H1 (cell line): ENCODE data around the gene FAM9B. TPM values are rescaled to one million over a fixed set of nuclear protein-coding genes. Genes with fewer than 3 reads are reported as not detected.

Experiments used
- CTCF ChIA-PET: fragments of 300-600 bp; sonication (Branson Sonifier 250); formaldehyde crosslinking; loops from one replicate; lab custom pipeline; 2021; ENCODE audit not compliant: partially characterized antibody; lab: Charles Lee
- POLR2A ChIA-PET: fragments of 300-600 bp; sonication (Branson Sonifier 250); formaldehyde crosslinking; loops from one replicate; lab custom pipeline; 2021; ENCODE audit warnings: inconsistent platforms; ENCODE audit not compliant: partially characterized antibody; lab: Charles Lee
- DNase-seq, 2 experiments: peaks; one replicate each; pipeline versions ENCODE4 v3.0.0 to v3.0.0-alpha.2; 2010 to 2022; ENCODE audit warnings: low spot score in 2 of 2, low read depth in 1 of 2, mixed read lengths in 1 of 2
- FAIRE-seq: peaks from 2 replicates; lab custom pipeline; 2011; peaks lifted over from hg19 to GRCh38; lab: Jason Lieb, UNC
- H2AFZ ChIP-seq: 2 replicates; pipeline ENCODE4 v1.8.1; 2012; ENCODE audit warnings: low read length, inconsistent platforms
- H2AK5ac ChIP-seq: 2 replicates; pipeline ENCODE4 v1.6.1; 2013; ENCODE audit warnings: low read depth, low read length
- H2BK120ac ChIP-seq: replicated peaks from 2 replicates; pipeline ENCODE3; 2013; ENCODE audit warnings: low read depth, low read length, inconsistent platforms
- H2BK12ac ChIP-seq: 2 replicates; pipeline ENCODE4 v1.6.1; 2013; ENCODE audit warnings: low read depth, low read length
- H2BK15ac ChIP-seq: 2 replicates; pipeline ENCODE4 v1.6.1; 2013; ENCODE audit warnings: low read length
- H2BK20ac ChIP-seq: 2 replicates; pipeline ENCODE4 v1.6.1; 2013; ENCODE audit warnings: low read length
- H2BK5ac ChIP-seq: 2 replicates; pipeline ENCODE4 v1.6.1; 2013; ENCODE audit warnings: low read depth, low read length
- H3K14ac ChIP-seq: 2 replicates; pipeline ENCODE4 v1.6.1; 2013; ENCODE audit warnings: inconsistent platforms; ENCODE audit not compliant: insufficient read length
- H3K18ac ChIP-seq: 2 replicates; pipeline ENCODE4 v1.6.1; 2013; ENCODE audit warnings: low read length; ENCODE audit errors: extremely low read depth
- H3K23ac ChIP-seq: 2 replicates; pipeline ENCODE4 v1.6.1; 2013; ENCODE audit warnings: inconsistent platforms; ENCODE audit not compliant: insufficient read length
- H3K23me2 ChIP-seq: 2 replicates; pipeline ENCODE4 v1.6.1; 2013; ENCODE audit warnings: low read depth, low read length
- H3K27ac ChIP-seq: 2 replicates; pipeline ENCODE4 v1.6.1; 2011; ENCODE audit warnings: low read depth, low read length, inconsistent platforms
- H3K27me3 ChIP-seq, 4 experiments: replicated peaks in 1 of 4; 1 replicate in 1 of 4; 2 replicates in 3 of 4; pipeline versions ENCODE4 v1.6.1 to v1.8.1; 2011 to 2013; ENCODE audit warnings: low read length in 3 of 4, mild to moderate bottlenecking in 3 of 4, inconsistent platforms in 2 of 4, mixed read lengths in 2 of 4, moderate library complexity in 1 of 4; ENCODE audit not compliant: control insufficient read depth in 3 of 4, insufficient read depth in 3 of 4; ENCODE audit errors: extremely low read depth in 1 of 4
- H3K36me3 ChIP-seq, 4 experiments: 2 replicates each; pipeline versions ENCODE4 v1.6.1 to v1.8.1; 2011 to 2013; ENCODE audit warnings: mild to moderate bottlenecking in 4 of 4, low read length in 3 of 4, moderate library complexity in 2 of 4, control low read depth in 1 of 4, inconsistent platforms in 1 of 4; ENCODE audit not compliant: insufficient read depth in 4 of 4, control insufficient read depth in 2 of 4
- H3K4ac ChIP-seq: replicated peaks from 2 replicates; pipeline ENCODE3; 2013; ENCODE audit warnings: low read length, low read depth, mixed read lengths, inconsistent platforms; ENCODE audit not compliant: insufficient read length
- H3K4me1 ChIP-seq, 4 experiments: replicated peaks in 1 of 4; 1 replicate in 1 of 4; 2 replicates in 3 of 4; pipeline versions ENCODE4 v1.6.1 to v1.8.1; 2011 to 2013; ENCODE audit warnings: low read length in 3 of 4, inconsistent platforms in 2 of 4, mixed read lengths in 1 of 4; ENCODE audit not compliant: insufficient read depth in 4 of 4, control insufficient read depth in 3 of 4
- H3K4me2 ChIP-seq, 2 experiments: 2 replicates each; pipeline versions ENCODE4 v1.6.1 to v1.8.1; 2011 to 2013; ENCODE audit warnings: low read depth in 2 of 2, low read length in 2 of 2, control low read depth in 1 of 2, inconsistent platforms in 1 of 2, mild to moderate bottlenecking in 1 of 2; ENCODE audit not compliant: insufficient read depth in 1 of 2
- H3K4me3 ChIP-seq, 4 experiments: fragments of 200-600, 300-600 bp in 1 of 4; sonication (generic), shearing (Covaris generic), sonication (Bioruptor Twin) in 1 of 4; 2 replicates each; pipeline versions ENCODE4 v1.5.1 to v1.8.1; 2011 to 2016; ENCODE audit warnings: low read length in 4 of 4, low read depth in 3 of 4, control low read depth in 2 of 4, inconsistent platforms in 2 of 4, mild to moderate bottlenecking in 2 of 4, mixed read lengths in 1 of 4, moderate library complexity in 1 of 4; ENCODE audit not compliant: insufficient read depth in 2 of 4; ENCODE audit errors: extremely low read depth in 1 of 4
- H3K56ac ChIP-seq: replicated peaks from 2 replicates; pipeline ENCODE3; 2013; ENCODE audit warnings: low read depth, mild to moderate bottlenecking, mixed read lengths, low read length, inconsistent platforms; ENCODE audit not compliant: insufficient read length
- H3K79me1 ChIP-seq: 2 replicates; pipeline ENCODE4 v1.6.1; 2013; ENCODE audit warnings: low read depth, low read length, control low read depth
- H3K79me2 ChIP-seq, 2 experiments: 2 replicates each; pipeline versions ENCODE4 v1.6.1 to v1.8.1; 2012 to 2013; ENCODE audit warnings: low read length in 2 of 2, mild to moderate bottlenecking in 2 of 2, inconsistent platforms in 1 of 2; ENCODE audit not compliant: insufficient read depth in 2 of 2, control insufficient read depth in 1 of 2
- H3K9ac ChIP-seq, 4 experiments: replicated peaks in 1 of 4; 1 replicate in 1 of 4; 2 replicates in 3 of 4; pipeline versions ENCODE4 v1.6.1 to v1.8.1; 2011 to 2013; ENCODE audit warnings: low read depth in 3 of 4, low read length in 3 of 4, control low read depth in 2 of 4, mild to moderate bottlenecking in 2 of 4, moderate library complexity in 2 of 4, inconsistent platforms in 1 of 4; ENCODE audit errors: extremely low read depth in 1 of 4
- H3K9me3 ChIP-seq, 2 experiments: 2 replicates each; pipeline versions ENCODE4 v1.6.1 to v1.8.1; 2012 to 2013; ENCODE audit warnings: mild to moderate bottlenecking in 2 of 2, moderate library complexity in 2 of 2, control low read depth in 1 of 2, inconsistent platforms in 1 of 2, low read depth in 1 of 2, low read length in 1 of 2, mixed read lengths in 1 of 2; ENCODE audit not compliant: insufficient read depth in 2 of 2
- H4K20me1 ChIP-seq, 2 experiments: replicated peaks in 1 of 2; 2 replicates each; pipeline versions ENCODE3 to v1.8.1; 2011 to 2013; ENCODE audit warnings: inconsistent platforms in 2 of 2, low read length in 2 of 2, mild to moderate bottlenecking in 1 of 2; ENCODE audit not compliant: insufficient read depth in 2 of 2, control insufficient read depth in 1 of 2
- H4K5ac ChIP-seq: 2 replicates; pipeline ENCODE4 v1.6.1; 2013; ENCODE audit warnings: low read length, low read depth, mixed read lengths, inconsistent platforms; ENCODE audit not compliant: insufficient read length
- H4K8ac ChIP-seq: 2 replicates; pipeline ENCODE4 v1.8.0; 2013; ENCODE audit warnings: mild to moderate bottlenecking, moderate library complexity, low read length, inconsistent platforms; ENCODE audit not compliant: insufficient read depth; ENCODE audit errors: extremely low read depth
- H4K91ac ChIP-seq: replicated peaks from 2 replicates; pipeline ENCODE3; 2013; ENCODE audit warnings: low read length, mixed read lengths, inconsistent platforms; ENCODE audit not compliant: insufficient read length
- BRCA1 ChIP-seq: IDR thresholded peaks from 2 replicates; pipeline ENCODE4 v1.6.1; 2012; ENCODE audit warnings: low read depth, low read length, improper control_type of control experiment
- CTCF ChIP-seq, 3 experiments: IDR thresholded peaks; 1 replicate in 2 of 3; 2 replicates in 1 of 3; pipeline versions ENCODE4 v1.5.1 to v1.6.1; 2011; ENCODE audit warnings: low read length in 3 of 3, mild to moderate bottlenecking in 3 of 3, inconsistent platforms in 2 of 3, low read depth in 1 of 3, moderate library complexity in 1 of 3; ENCODE audit not compliant: insufficient read depth in 1 of 3; ENCODE audit errors: control extremely low read depth in 1 of 3
- EGR1 ChIP-seq: IDR thresholded peaks from 2 replicates; pipeline ENCODE4 v1.6.1; 2011; ENCODE audit warnings: low read depth, low read length, borderline replicate concordance
- HDAC6 ChIP-seq: IDR thresholded peaks from one replicate; pipeline ENCODE4 v1.7.1; 2012; ENCODE audit warnings: low read depth, mild to moderate bottlenecking, inconsistent platforms, low read length, moderate library complexity
- MAFK ChIP-seq: IDR thresholded peaks from 2 replicates; pipeline ENCODE4 v1.6.1; 2012; ENCODE audit warnings: low read depth, mild to moderate bottlenecking, improper control_type of control experiment, low read length
- MAX ChIP-seq: IDR thresholded peaks from 2 replicates; pipeline ENCODE4 v1.6.1; 2012; ENCODE audit warnings: inconsistent platforms
- POLR2A ChIP-seq, 2 experiments: IDR thresholded peaks; 1 replicate in 1 of 2; 2 replicates in 1 of 2; pipeline ENCODE4 v1.6.1; 2011; ENCODE audit warnings: low read depth in 2 of 2, low read length in 2 of 2, mild to moderate bottlenecking in 2 of 2; ENCODE audit errors: control extremely low read depth in 1 of 2
- POLR2AphosphoS5 ChIP-seq: IDR thresholded peaks from 2 replicates; pipeline ENCODE4 v1.6.1; 2011; ENCODE audit warnings: low read depth, low read length
- RXRA ChIP-seq: IDR thresholded peaks from 2 replicates; pipeline ENCODE4 v1.6.1; 2011; ENCODE audit warnings: low read depth, mild to moderate bottlenecking, low read length, moderate library complexity; ENCODE audit not compliant: insufficient read depth
- SIX5 ChIP-seq: IDR thresholded peaks from 2 replicates; pipeline ENCODE4 v1.6.1; 2011; ENCODE audit warnings: mild to moderate bottlenecking, low read depth, low read length
- SP2 ChIP-seq: IDR thresholded peaks from 2 replicates; pipeline ENCODE4 v1.6.1; 2012; ENCODE audit warnings: mild to moderate bottlenecking, low read length, inconsistent platforms
- WGBS, 2 experiments: shearing (Covaris generic) in 1 of 2; methylation state at CpG; one replicate each; pipeline versions ENCODE4 v1.1.6 to v1.1.7; 2013 to 2015; ENCODE audit warnings: low lambda C conversion rate in 2 of 2, mixed read lengths in 2 of 2, inconsistent platforms in 1 of 2, low coverage in 1 of 2, missing lambda C conversion rate in 1 of 2; ENCODE audit not compliant: insufficient replicate concordance in 2 of 2, insufficient coverage in 1 of 2, insufficient read length in 1 of 2; ENCODE audit errors: extremely low coverage in 1 of 2, missing lambda C conversion rate in 1 of 2; 5-methylcytosine and 5-hydroxymethylcytosine counted together
- polyA plus RNA-seq, 7 experiments: library from polyadenylated mRNA; depleted of rRNA in 3 of 7; stranded (reverse) in 5 of 7; unstranded in 2 of 7; fragments of >200 nt in 5 of 7; fragments of 200-250 nt in 2 of 7; gene quantifications; 1 replicate in 5 of 7; 2 replicates in 1 of 7; 4 replicates in 1 of 7; pipeline versions ENCODE4 v1.2.1 to v1.2.3, GENCODE V29; 2011 to 2013; ENCODE audit warnings: missing spikeins in 2 of 7, mixed read lengths in 2 of 7
- total RNA-seq: library from RNA; stranded (reverse); fragmentation: NEBNext Ultra II Directional; extraction: Animal tissue kit (Norgen Biotek cat#: 25700); gene quantifications from 2 replicates; pipeline ENCODE4 v1.2.1, GENCODE V29; 2021

The FAM9B gene
- total and polyA plus RNA-seq, 2 of the 8 experiments (the other 6 are each of a cell fraction or from before 2014, with no cell fraction given) = not detected

GRCh38 chrX:9023293-9023692, 10.6 kb downstream of the FAM9B start:
- no peaks in the 10 kb centered on the region for H3K27me3 ChIP-seq
- H4K91ac ChIP-seq = no peak overlapping the region
- no peak overlapping the region for H3K56ac ChIP-seq
- ChIA-PET POLR2A (no interaction called here), CTCF (no interaction called here)
- H2AK5ac ChIP-seq = no peak overlapping the region
- H3K14ac ChIP-seq = no peak overlapping the region
- no peak overlapping the region for H3K18ac ChIP-seq
- H3K23ac ChIP-seq = no peak overlapping the region
- H3K27ac ChIP-seq = no peak overlapping the region
- no peak overlapping the region for H2BK15ac ChIP-seq
- H2AFZ ChIP-seq = no peak overlapping the region
- no peaks in the 10 kb centered on the region for H3K4me1 ChIP-seq
- H2BK20ac ChIP-seq = no peak overlapping the region
- H3K9ac ChIP-seq = no peak overlapping the region
- no peak overlapping the region for H3K4ac ChIP-seq
- no peak overlapping the region for H3K4me2 ChIP-seq
- no peaks in the 10 kb centered on the region for H3K79me1 ChIP-seq
- WGBS, 2 experiments = 95% methylated on average over 2 of the region's 2 CpGs; no CpG with 5 or more reads in 1 of the 2 experiments
- no peaks in the 10 kb centered on the region for H4K20me1 ChIP-seq
- H2BK120ac ChIP-seq = no peak overlapping the region
- no peaks in the 10 kb centered on the region for H3K36me3 ChIP-seq
- no peak for FAIRE-seq
- H3K79me2 ChIP-seq = no peaks in the 10 kb centered on the region
- H4K5ac ChIP-seq = no peak overlapping the region
- H3K23me2 ChIP-seq = no peaks in the 10 kb centered on the region
- no peak for DNase-seq
- no peak overlapping the region for H3K4me3 ChIP-seq
- H2BK12ac ChIP-seq = no peak overlapping the region
- H2BK5ac ChIP-seq = no peak overlapping the region
- no peaks in the 10 kb centered on the region for H3K9me3 ChIP-seq
- H4K8ac ChIP-seq = no peak overlapping the region
- no peak for TF ChIP-seq EGR1
- TF ChIP-seq RXRA = no peak
- no peak for TF ChIP-seq MAX
- TF ChIP-seq SP2 = no peak
- no peak for TF ChIP-seq BRCA1
- no peak for TF ChIP-seq HDAC6
- no peak for TF ChIP-seq POLR2A (IDR thresholded peaks at IDR 0.05; ENCODE audit: control extremely low read depth in 1 of 2, low read depth in 2 of 2, low read length in 2 of 2)
- no peak for TF ChIP-seq POLR2AphosphoS5
- TF ChIP-seq CTCF (IDR thresholded peaks at IDR 0.05; ENCODE audit: control extremely low read depth in 1 of 3, insufficient read depth in 1 of 3, low read depth in 1 of 3, low read length in 3 of 3) = no peak
- no peak for TF ChIP-seq MAFK
- no peak for TF ChIP-seq SIX5
